Measurements from ENCODE around the gene MZT2A. TPM values are rescaled to one million over a fixed set of nuclear protein-coding genes. Genes with fewer than 3 reads are reported as not detected.

MZT2A gene, protein sequence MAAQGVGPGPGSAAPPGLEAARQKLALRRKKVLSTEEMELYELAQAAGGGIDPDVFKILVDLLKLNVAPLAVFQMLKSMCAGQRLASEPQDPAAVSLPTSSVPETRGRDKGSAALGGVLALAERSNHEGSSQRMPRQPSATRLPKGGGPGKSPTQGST
- polyA plus RNA-seq = 9.9 and 13.3 TPM in 2 replicates

DNA sequence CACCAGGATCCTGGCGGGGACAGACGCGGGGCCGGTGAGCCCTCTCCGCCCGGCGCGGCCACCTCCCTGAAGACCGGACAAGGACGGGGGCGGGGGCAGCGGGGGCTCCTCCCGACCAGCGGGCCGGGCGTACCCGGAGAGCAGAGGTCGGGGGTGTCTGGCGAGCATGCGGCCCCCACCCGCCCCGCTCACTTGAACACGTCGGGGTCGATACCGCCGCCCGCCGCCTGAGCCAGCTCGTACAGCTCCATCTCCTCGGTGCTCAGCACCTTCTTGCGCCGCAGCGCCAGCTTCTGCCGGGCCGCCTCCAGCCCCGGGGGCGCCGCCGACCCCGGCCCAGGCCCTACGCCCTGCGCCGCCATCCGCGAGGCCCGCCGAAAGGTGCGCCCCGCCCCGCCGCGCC is at the start of gene MZT2A:
MZT2A (minus strand) TSS at position 383 of the 403 bp plus-strand sequence; CDS start at position 362, 21 bp downstream.

DNA sequence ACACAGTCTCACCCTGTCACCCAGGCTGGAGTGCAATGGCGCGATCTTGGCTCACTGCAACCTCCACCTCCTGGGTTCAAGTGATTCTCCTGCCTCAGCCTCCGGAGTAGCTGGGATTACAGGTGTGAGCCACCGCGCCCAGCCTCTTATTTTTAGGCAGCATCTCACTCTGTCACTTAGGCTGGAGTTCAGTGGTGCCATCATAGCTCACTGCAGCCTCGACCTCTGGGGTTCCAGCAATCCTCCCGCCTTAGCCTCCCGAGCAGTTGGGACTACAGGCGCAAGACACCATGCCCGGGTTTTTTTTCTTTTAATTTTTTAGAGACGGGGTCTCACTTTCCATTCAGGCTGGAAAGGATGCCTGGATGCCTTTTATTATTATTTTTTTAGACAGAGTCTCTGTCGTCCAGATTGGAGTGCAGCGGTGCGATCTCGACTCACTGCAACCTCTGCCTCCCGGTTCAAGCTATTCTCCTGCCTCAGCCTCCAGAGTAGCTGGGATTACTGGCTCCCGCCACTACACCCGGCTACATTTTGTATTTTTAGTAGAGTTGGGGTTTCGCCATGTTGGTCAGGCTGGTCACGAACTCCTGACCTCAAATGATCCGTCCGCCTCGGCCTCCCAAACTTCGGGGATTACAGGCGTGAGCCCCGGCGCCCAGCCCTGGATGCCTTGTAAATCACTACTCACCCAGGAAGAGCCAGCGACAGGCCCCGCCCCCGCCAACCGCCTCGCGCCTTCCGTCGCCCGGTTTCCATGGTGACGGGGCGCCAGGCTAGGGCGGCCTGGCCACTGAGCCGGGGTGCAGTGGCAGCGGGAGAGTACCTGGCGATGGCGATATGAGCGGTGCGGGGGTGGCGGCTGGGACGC is 35.2 kb upstream of the MZT2A start, which contains the start of gene CCDC74A:
CCDC74A (plus strand) TSS at position 758 of the 871 bp plus-strand sequence; CDS start at position 841, 83 bp downstream.

DNA sequence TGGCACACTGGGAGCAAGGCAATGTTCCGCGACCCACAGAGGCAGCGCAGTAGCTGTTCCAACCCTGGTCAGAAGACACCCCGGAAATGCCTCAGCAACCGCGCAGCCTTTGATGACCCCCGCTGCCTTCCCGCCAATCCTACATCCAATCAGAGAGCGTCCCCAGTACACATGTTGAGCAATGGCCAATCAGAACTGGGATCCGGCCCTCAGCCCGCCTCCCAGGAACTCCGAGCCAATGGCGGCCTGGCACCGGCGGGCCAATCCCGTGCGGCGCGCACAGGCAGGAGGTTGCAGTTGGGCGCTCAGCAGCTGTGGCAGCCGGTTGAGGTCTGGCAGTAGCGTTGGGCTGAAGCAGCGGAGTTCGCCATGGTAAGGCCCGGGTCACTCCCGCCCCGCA is 16.4 kb downstream of the MZT2A start, which contains the start of gene TUBA3D:
TUBA3D (plus strand) TSS at position 289 of the 400 bp plus-strand sequence; CDS start at position 370, 81 bp downstream.

Other genes with a start within 250 kb of the MZT2A start
- gene RAB6D, start 128.2 kb downstream of the MZT2A start, polyA plus RNA-seq = 0.24 and 1.7 TPM in 2 replicates
- gene TUBA3D, start 16.3 kb downstream of the MZT2A start, polyA plus RNA-seq = 2.8 TPM in 1 of 2 replicates, not detected in the other
- gene CCDC74A, start 35.5 kb upstream of the MZT2A start, polyA plus RNA-seq = 0.74 and 0.91 TPM in 2 replicates

Data from Purkinje cell (primary cell).